K562 (cell line): Measurements from ENCODE around the gene MAML3. TPM values are rescaled to one million over a fixed set of nuclear protein-coding genes. Genes with fewer than 3 reads are reported as not detected.

ENCODE experiments used
- ATAC-seq: fragments of 200-7000 bp; cut with Tn5 transposase; 3 replicates; pipeline ENCODE4 v1.9.1; 2020; ENCODE audit warnings: moderate library complexity
- BruUV-seq: library from RNA; stranded (reverse); fragments of 400-500 nt; replicated peaks from 2 replicates; lab custom pipeline; 2021; lab: Mats Ljungman, UMichigan
- CTCF ChIA-PET: fragments of 300-600 bp; formaldehyde crosslinking; extraction: SDS; loops from one replicate; lab custom pipeline; 2021; ENCODE audit warnings: low intra/inter-chr PET ratio; lab: Yijun Ruan, JAX
- POLR2A ChIA-PET: fragments of 300-600, 350-650 bp; sonication (Branson Sonifier 250); formaldehyde crosslinking; extraction: SDS; loops from one replicate; lab custom pipeline; 2021; ENCODE audit warnings: antibody characterized with exemption, inconsistent platforms; lab: Yijun Ruan, JAX
- DNase-seq, 4 experiments: peaks; one replicate each; pipeline versions ENCODE4 v3.0.0 to v3.0.0-alpha.2; 2011 to 2018; ENCODE audit warnings: low spot score in 3 of 4, mixed read lengths in 3 of 4; ENCODE audit errors: extremely low read depth in 1 of 4
- FAIRE-seq: peaks from 2 replicates; lab custom pipeline; 2011; peaks lifted over from hg19 to GRCh38; lab: Jason Lieb, UNC
- H2AFZ ChIP-seq: 2 replicates; pipeline ENCODE4 v1.6.0; 2011; ENCODE audit warnings: low read depth, low read length, control low read depth, inconsistent platforms
- H3K27ac ChIP-seq: fragments of 200-600 bp; 3 replicates; pipeline ENCODE4 v1.8.0; 2011; ENCODE audit warnings: low read depth, mild to moderate bottlenecking, control low read depth, inconsistent platforms, low read length, moderate library complexity, mixed read lengths; ENCODE audit errors: extremely low read depth
- H3K27me3 ChIP-seq, 2 experiments: fragments of 300-600 bp in 1 of 2; 2 replicates in 1 of 2; 3 replicates in 1 of 2; pipeline versions ENCODE4 v1.6.0 to v1.8.0; 2011; ENCODE audit warnings: inconsistent platforms in 2 of 2, low read length in 2 of 2, mild to moderate bottlenecking in 1 of 2, mixed read lengths in 1 of 2, moderate library complexity in 1 of 2; ENCODE audit not compliant: control insufficient read depth in 2 of 2, insufficient read depth in 2 of 2
- H3K36me3 ChIP-seq: fragments of 300-600 bp; 3 replicates; pipeline ENCODE4 v1.8.0; 2011; ENCODE audit warnings: mild to moderate bottlenecking, low read length, inconsistent platforms; ENCODE audit not compliant: control insufficient read depth, insufficient read depth
- H3K4me1 ChIP-seq, 2 experiments: fragments of 200-600 bp in 1 of 2; replicated peaks in 1 of 2; 2 replicates in 1 of 2; 3 replicates in 1 of 2; pipeline versions ENCODE4 v1.5.1 to v1.8.0; 2011; ENCODE audit warnings: inconsistent platforms in 2 of 2, low read length in 2 of 2, mild to moderate bottlenecking in 1 of 2, mixed read lengths in 1 of 2, moderate library complexity in 1 of 2; ENCODE audit not compliant: control insufficient read depth in 2 of 2, insufficient read depth in 2 of 2
- H3K4me2 ChIP-seq: 2 replicates; pipeline ENCODE4 v1.6.1; 2011; ENCODE audit warnings: low read length, control low read depth, inconsistent platforms, mixed read lengths; ENCODE audit not compliant: insufficient read depth
- H3K4me3 ChIP-seq: fragments of 200-600 bp; sonication (generic), shearing (Covaris generic); 2 replicates; pipeline ENCODE4 v1.5.1; 2016; ENCODE audit warnings: control low read depth, inconsistent platforms
- H3K79me2 ChIP-seq: fragments of 200-600 bp; 3 replicates; pipeline ENCODE4 v1.8.0; 2011; ENCODE audit warnings: low read length, inconsistent platforms; ENCODE audit not compliant: control insufficient read depth, insufficient read depth
- H3K9ac ChIP-seq, 2 experiments: 2 replicates each; pipeline versions ENCODE4 v1.6.0 to v1.6.1; 2011; ENCODE audit warnings: low read depth in 2 of 2, low read length in 2 of 2, control low read depth in 1 of 2, inconsistent platforms in 1 of 2, mild to moderate bottlenecking in 1 of 2, mixed read lengths in 1 of 2; ENCODE audit not compliant: insufficient read depth in 1 of 2
- H3K9me1 ChIP-seq: one replicate; pipeline ENCODE4 v1.6.0; 2011; ENCODE audit warnings: inconsistent platforms, mild to moderate bottlenecking, low read length, moderate library complexity; ENCODE audit not compliant: control insufficient read depth, insufficient read depth
- H3K9me3 ChIP-seq: replicated peaks from 2 replicates; pipeline ENCODE4 v1.5.1; 2011; ENCODE audit warnings: low read depth, low read length, inconsistent platforms; ENCODE audit not compliant: control insufficient read depth, insufficient read depth
- H4K20me1 ChIP-seq: replicated peaks from 2 replicates; pipeline ENCODE4 v1.6.1; 2011; ENCODE audit warnings: low read length, inconsistent platforms, mixed read lengths; ENCODE audit not compliant: control insufficient read depth, insufficient read depth
- BRF1 ChIP-seq: IDR thresholded peaks from 3 replicates; pipeline ENCODE4 v1.6.1; 2011; ENCODE audit warnings: borderline replicate concordance, mild to moderate bottlenecking; ENCODE audit not compliant: insufficient read length; ENCODE audit errors: extremely low read depth
- CREM ChIP-seq: IDR thresholded peaks from 2 replicates; pipeline ENCODE4 v1.6.1; 2014; ENCODE audit warnings: antibody characterized with exemption, low read depth
- KHSRP ChIP-seq: fragments of 450-650 bp; IDR thresholded peaks from 2 replicates; pipeline ENCODE4 v1.6.1; 2017
- MAFF ChIP-seq: IDR thresholded peaks from 2 replicates; pipeline ENCODE4 v1.6.1; 2012; ENCODE audit warnings: low read length, improper control_type of control experiment
- PYGO2 ChIP-seq: fragments of 450-650 bp; IDR thresholded peaks from 2 replicates; pipeline ENCODE4 v1.6.1; 2016; ENCODE audit warnings: mild to moderate bottlenecking, missing genetic modification characterization, moderate library complexity, missing compliant biosample characterization
- SETDB1 ChIP-seq: IDR thresholded peaks from one replicate; pipeline ENCODE4 v1.6.1; 2012; ENCODE audit warnings: low read length, control low read depth, inconsistent platforms
- SIN3A ChIP-seq, 2 experiments: fragments of 150-350 bp in 1 of 2; IDR thresholded peaks; 2 replicates each; pipeline ENCODE4 v1.6.1; 2011 to 2016; ENCODE audit warnings: borderline replicate concordance in 2 of 2, low read depth in 2 of 2, low read length in 2 of 2, mild to moderate bottlenecking in 2 of 2, moderate library complexity in 2 of 2; ENCODE audit not compliant: control insufficient read depth in 1 of 2
- ZNF165 ChIP-seq: fragments of 250-450 bp; sonication (Bioruptor Pico); IDR thresholded peaks from 2 replicates; pipeline ENCODE4 v1.4.0; 2020; ENCODE audit warnings: borderline replicate concordance
- ZNF354B ChIP-seq: fragments of 250-450 bp; sonication (Bioruptor Pico); IDR thresholded peaks from 2 replicates; pipeline ENCODE4 v1.4.0; 2020
- WGBS: fragments of 100-300 bp; shearing (Covaris generic); methylation state at CpG from one replicate; pipeline ENCODE4 v1.1.6; 2016; ENCODE audit warnings: low coverage, mixed read lengths; ENCODE audit not compliant: insufficient coverage; ENCODE audit errors: missing lambda C conversion rate; 5-methylcytosine and 5-hydroxymethylcytosine counted together
- in situ Hi-C: fragments of 300-500 bp; cut with MboI; formaldehyde crosslinking; loops from 4 replicates; pipeline ENCODE4 v1.15.0; 2018; ENCODE audit warnings: inconsistent platforms, mixed read lengths
- intact Hi-C: fragments of 100-400 bp; cut with micrococcal nuclease; formaldehyde crosslinking; loops from 2 replicates; pipeline ENCODE4 v1.14.2; 2022
- polyA plus RNA-seq, 8 experiments: library from polyadenylated mRNA; depleted of rRNA in 4 of 8; stranded (reverse) in 5 of 8; unstranded in 3 of 8; fragments of >200 nt; fragmentation: Nextera tagmentation in 2 of 8; fragmentation: Illumina TruSeq in 1 of 8; extraction: Ambion mirVana in 2 of 8; extraction: Trizol in 1 of 8; gene quantifications; 2 replicates each; pipeline versions ENCODE4 v1.2.1 to v1.2.3, GENCODE V29; 2011 to 2014; ENCODE audit warnings: inconsistent platforms in 1 of 8, missing spikeins in 1 of 8
- total RNA-seq, 7 experiments: library from RNA; depleted of rRNA in 6 of 7; stranded (reverse); fragments of >200 nt in 6 of 7; fragmentation: Illumina TruSeq in 2 of 7; extraction: Trizol in 2 of 7; gene quantifications; 2 replicates each; pipeline versions ENCODE4 v1.2.1 to v1.2.3, GENCODE V29; 2011 to 2021; ENCODE audit warnings: low replicate concordance in 1 of 7

Gene MAML3
- total and polyA plus RNA-seq, 9 of the 15 experiments (the other 6 are each of a cell fraction or from before 2014, with no cell fraction given), result 0.01 to 0.55 (median 0.25) TPM

GRCh38 chr4:139851133-139851532 lies 302.9 kb downstream of the MAML3 start:
- no peak overlapping the region for H3K27ac ChIP-seq
- H3K9me1 ChIP-seq, result no peaks in the 10 kb centered on the region
- H2AFZ ChIP-seq, result no peak overlapping the region
- H4K20me1 ChIP-seq, result 0 out of 2 replicates have a peak, but pooled peaks cover 3% of the 10 kb centered on the region
- TF ChIP-seq PYGO2 (tag) (no peak), SETDB1 (no peak), CREM (no peak), MAFF (no peak), SIN3A (IDR thresholded peaks at IDR 0.05; ENCODE audit: borderline replicate concordance in 2 of 2, control insufficient read depth in 1 of 2, low read depth in 2 of 2, low read length in 2 of 2) (no peak), ZNF354B (no peak), KHSRP (no peak), BRF1 (no peak), ZNF165 (CRISPR knock-in tag) (no peak)
- no TSS peak for BruUV-seq
- in situ Hi-C loops (no loop called here), intact Hi-C loops (no loop called here)
- ATAC-seq, result no peak
- DNase-seq, result no peak
- no peaks in the 10 kb centered on the region for H3K9me3 ChIP-seq
- no peaks in the 10 kb centered on the region for H3K4me1 ChIP-seq
- no peak for FAIRE-seq
- no peak overlapping the region for H3K4me3 ChIP-seq
- no peaks in the 10 kb centered on the region for H3K79me2 ChIP-seq
- H3K36me3 ChIP-seq, result no peaks in the 10 kb centered on the region
- CTCF ChIA-PET, result no interaction called here
- peaks cover 9 to 10% of the 10 kb centered on the region in 2 experiments; a peak in 3 of 5 replicates for H3K27me3 ChIP-seq
- no peak overlapping the region for H3K4me2 ChIP-seq
- no peak overlapping the region for H3K9ac ChIP-seq
- POLR2A ChIA-PET, result interaction anchor here (0.5 to 0.6 kb wide), 2 partner anchors 22 to 24 kb away, joined by 3 read pairs; no protein-coding TSS in a partner anchor
- 3% methylated on average over 2 of the region's 2 CpGs for WGBS
